IMR-90 (cell line): ENCODE results near the gene GSTA4. TPM values are rescaled to one million over a fixed set of nuclear protein-coding genes. Genes with fewer than 3 reads are reported as not detected.

ENCODE experiments used
- ATAC-seq: fragments of 200-7000 bp; cut with Tn5 transposase; 2 replicates; pipeline ENCODE4 v1.9.1; 2020; ENCODE audit warnings: low read depth, mild to moderate bottlenecking, moderate library complexity
- BruUV-seq: library from RNA; stranded (reverse); fragments of 400-500 nt; replicated peaks from 2 replicates; lab custom pipeline; 2021; lab: Mats Ljungman, UMichigan
- CTCF ChIA-PET: fragments of 300-600 bp; formaldehyde crosslinking; extraction: SDS; loops from one replicate; lab custom pipeline; 2021; ENCODE audit warnings: antibody characterized with exemption; lab: Yijun Ruan, JAX
- POLR2A ChIA-PET: fragments of 300-600 bp; sonication (Branson Sonifier 250); formaldehyde crosslinking; loops from one replicate; lab custom pipeline; 2022; ENCODE audit warnings: antibody characterized with exemption; ENCODE audit not compliant: unreplicated experiment; lab: Charles Lee
- DNase-seq: peaks from one replicate; pipeline ENCODE4 v3.0.0; 2013
- H2AFZ ChIP-seq: replicated peaks from 2 replicates; pipeline ENCODE3; 2013; ENCODE audit warnings: low read length, mild to moderate bottlenecking; ENCODE audit not compliant: poor library complexity
- H2AK5ac ChIP-seq: 2 replicates; pipeline ENCODE4 v1.6.1; 2013; ENCODE audit warnings: low read depth, low read length, inconsistent platforms
- H2AK9ac ChIP-seq: replicated peaks from 2 replicates; pipeline ENCODE3; 2013; ENCODE audit warnings: mild to moderate bottlenecking, low read depth, low read length, moderate library complexity; ENCODE audit not compliant: poor library complexity
- H2BK120ac ChIP-seq: 2 replicates; pipeline ENCODE4 v1.6.1; 2013; ENCODE audit warnings: low read depth, low read length, inconsistent platforms
- H2BK15ac ChIP-seq: 3 replicates; pipeline ENCODE4 v1.6.1; 2013; ENCODE audit warnings: low read depth, low read length, inconsistent platforms
- H2BK20ac ChIP-seq: 2 replicates; pipeline ENCODE4 v1.6.1; 2013; ENCODE audit warnings: low read depth, mild to moderate bottlenecking, inconsistent platforms, low read length, moderate library complexity
- H2BK5ac ChIP-seq: 2 replicates; pipeline ENCODE4 v1.6.1; 2013; ENCODE audit warnings: mild to moderate bottlenecking, low read depth, low read length, inconsistent platforms; ENCODE audit not compliant: poor library complexity, severe bottlenecking
- H3K14ac ChIP-seq: replicated peaks from 2 replicates; pipeline ENCODE4 v1.6.1; 2013; ENCODE audit warnings: low read depth, low read length, inconsistent platforms
- H3K18ac ChIP-seq: 2 replicates; pipeline ENCODE4 v1.6.1; 2013; ENCODE audit warnings: low read depth, low read length, control low read depth
- H3K23ac ChIP-seq: 2 replicates; pipeline ENCODE4 v1.6.1; 2013; ENCODE audit warnings: low read depth, low read length, inconsistent platforms
- H3K27ac ChIP-seq: 2 replicates; pipeline ENCODE4 v1.5.1; 2013; ENCODE audit warnings: mild to moderate bottlenecking, control low read depth, low read length; ENCODE audit not compliant: insufficient read depth
- H3K27me3 ChIP-seq: 2 replicates; pipeline ENCODE4 v1.6.1; 2013; ENCODE audit warnings: low read length; ENCODE audit not compliant: control insufficient read depth, insufficient read depth
- H3K36me3 ChIP-seq: 2 replicates; pipeline ENCODE4 v1.6.1; 2013; ENCODE audit warnings: low read length, mixed read lengths; ENCODE audit not compliant: control insufficient read depth, insufficient read depth
- H3K4ac ChIP-seq: 2 replicates; pipeline ENCODE4 v1.6.1; 2013; ENCODE audit warnings: low read depth, low read length, inconsistent platforms
- H3K4me1 ChIP-seq: 2 replicates; pipeline ENCODE4 v1.6.1; 2013; ENCODE audit warnings: low read length, mixed read lengths; ENCODE audit not compliant: control insufficient read depth, insufficient read depth
- H3K4me2 ChIP-seq: 2 replicates; pipeline ENCODE4 v1.6.1; 2013; ENCODE audit warnings: low read depth, mild to moderate bottlenecking, control low read depth, low read length, moderate library complexity
- H3K4me3 ChIP-seq: 2 replicates; pipeline ENCODE4 v1.5.1; 2013; ENCODE audit warnings: low read depth, mild to moderate bottlenecking, control low read depth, low read length, moderate library complexity; ENCODE audit not compliant: insufficient read depth
- H3K56ac ChIP-seq: 2 replicates; pipeline ENCODE4 v1.6.1; 2013; ENCODE audit warnings: low read length, inconsistent platforms; ENCODE audit not compliant: insufficient read depth; ENCODE audit errors: extremely low read depth
- H3K79me1 ChIP-seq, 2 experiments: 2 replicates each; pipeline ENCODE4 v1.6.1; 2013; ENCODE audit warnings: low read length in 2 of 2, inconsistent platforms in 1 of 2, low read depth in 1 of 2
- H3K9ac ChIP-seq: 2 replicates; pipeline ENCODE4 v1.6.1; 2013; ENCODE audit warnings: low read depth, low read length, control low read depth
- H3K9me1 ChIP-seq: 2 replicates; pipeline ENCODE4 v1.6.1; 2013; ENCODE audit warnings: low read length, inconsistent platforms; ENCODE audit not compliant: insufficient read depth
- H3K9me3 ChIP-seq: 2 replicates; pipeline ENCODE4 v1.6.1; 2013; ENCODE audit warnings: low read length; ENCODE audit not compliant: control insufficient read depth, insufficient read depth
- H4K20me1 ChIP-seq: 2 replicates; pipeline ENCODE4 v1.6.1; 2013; ENCODE audit warnings: low read length, inconsistent platforms; ENCODE audit not compliant: insufficient read depth
- H4K5ac ChIP-seq: 2 replicates; pipeline ENCODE4 v1.6.1; 2013; ENCODE audit warnings: mild to moderate bottlenecking, low read depth, low read length, control low read depth
- H4K8ac ChIP-seq, 2 experiments: 2 replicates each; pipeline ENCODE4 v1.6.1; 2013; ENCODE audit warnings: low read depth in 2 of 2, low read length in 2 of 2, control low read depth in 1 of 2, inconsistent platforms in 1 of 2
- H4K91ac ChIP-seq: 2 replicates; pipeline ENCODE4 v1.6.1; 2013; ENCODE audit warnings: low read depth, low read length, inconsistent platforms; ENCODE audit not compliant: insufficient read depth
- BHLHE40 ChIP-seq: fragments of 150-350 bp; IDR thresholded peaks from 2 replicates; pipeline ENCODE4 v1.6.1; 2016; ENCODE audit warnings: mild to moderate bottlenecking, low read depth, low read length
- CEBPB ChIP-seq: IDR thresholded peaks from 2 replicates; pipeline ENCODE4 v1.6.1; 2012; ENCODE audit warnings: low read depth, low read length, improper control_type of control experiment
- CHD1 ChIP-seq: IDR thresholded peaks from 2 replicates; pipeline ENCODE4 v1.6.1; 2012; ENCODE audit warnings: low read depth, low read length, improper control_type of control experiment
- CTCF ChIP-seq: conservative IDR thresholded peaks from 2 replicates; pipeline ENCODE4 v1.5.1; 2012; ENCODE audit warnings: mild to moderate bottlenecking, low read depth, low read length, improper control_type of control experiment
- FOS ChIP-seq: fragments of 150-350 bp; IDR thresholded peaks from 2 replicates; pipeline ENCODE4 v1.6.1; 2016; ENCODE audit warnings: low read depth, low read length
- MAFK ChIP-seq: IDR thresholded peaks from 2 replicates; pipeline ENCODE4 v1.6.1; 2012; ENCODE audit warnings: low read depth, low read length, improper control_type of control experiment
- MAZ ChIP-seq: IDR thresholded peaks from 2 replicates; pipeline ENCODE4 v1.6.1; 2012; ENCODE audit warnings: low read depth, mild to moderate bottlenecking, low read length, improper control_type of control experiment, moderate library complexity, borderline replicate concordance
- MXI1 ChIP-seq: IDR thresholded peaks from 2 replicates; pipeline ENCODE4 v1.6.1; 2012; ENCODE audit warnings: low read depth, mild to moderate bottlenecking, low read length, moderate library complexity, borderline replicate concordance
- NFE2L2 ChIP-seq: fragments of 150-350 bp; IDR thresholded peaks from 2 replicates; pipeline ENCODE4 v1.6.1; 2016; ENCODE audit warnings: low read depth, mild to moderate bottlenecking, low read length
- POLR2A ChIP-seq: IDR thresholded peaks from 2 replicates; pipeline ENCODE4 v1.6.1; 2012; ENCODE audit warnings: mild to moderate bottlenecking, low read depth, low read length
- RCOR1 ChIP-seq: IDR thresholded peaks from 2 replicates; pipeline ENCODE4 v1.6.1; 2012; ENCODE audit warnings: mild to moderate bottlenecking, low read length, improper control_type of control experiment; ENCODE audit not compliant: insufficient replicate concordance
- RFX5 ChIP-seq: IDR thresholded peaks from 2 replicates; pipeline ENCODE4 v1.8.0; 2012; ENCODE audit warnings: low read depth, mild to moderate bottlenecking, low read length, moderate library complexity
- SMC3 ChIP-seq: fragments of 150-350 bp; IDR thresholded peaks from 2 replicates; pipeline ENCODE4 v1.6.1; 2016; ENCODE audit warnings: low read depth, mild to moderate bottlenecking, antibody characterized with exemption, low read length, moderate library complexity
- USF2 ChIP-seq: fragments of 150-350 bp; IDR thresholded peaks from 2 replicates; pipeline ENCODE4 v1.6.1; 2017; ENCODE audit warnings: mild to moderate bottlenecking, antibody characterized with exemption, low read length, low read depth
- WGBS, 2 experiments: methylation state at CpG; one replicate each; pipeline versions ENCODE4 v1.1.5 to v1.1.7; 2013; ENCODE audit warnings: missing lambda C conversion rate in 2 of 2; ENCODE audit not compliant: insufficient read length in 1 of 2; ENCODE audit errors: extremely low coverage in 2 of 2; 5-methylcytosine and 5-hydroxymethylcytosine counted together
- dilution Hi-C: fragments of 300-500 bp; cut with HindIII; formaldehyde crosslinking; loops from one replicate; pipeline ENCODE4 v1.14.3; 2018; ENCODE audit warnings: low sequenced_read_pairs; ENCODE audit not compliant: unreplicated experiment
- in situ Hi-C: fragments of 300-500 bp; cut with MboI; formaldehyde crosslinking; loops from 3 replicates; pipeline ENCODE4 v1.14.3; 2019; ENCODE audit warnings: low sequenced_read_pairs, inconsistent platforms, mixed read lengths
- intact Hi-C: fragments of 100-400 bp; cut with micrococcal nuclease; formaldehyde crosslinking; loops from 2 replicates; pipeline ENCODE4 v1.10.0; 2022
- polyA plus RNA-seq, 3 experiments: library from polyadenylated mRNA; depleted of rRNA; stranded (reverse); fragments of >200 nt; gene quantifications; 2 replicates each; pipeline ENCODE4 v1.2.3, GENCODE V29; 2012; ENCODE audit warnings: low replicate concordance in 1 of 3
- total RNA-seq: library from RNA; depleted of rRNA; stranded (reverse); fragments of >200 nt; gene quantifications from 2 replicates; pipeline ENCODE4 v1.2.3, GENCODE V29; 2012

The GSTA4 gene
- total and polyA plus RNA-seq, 2 of the 4 experiments (the other 2 are of a cell fraction) = 26.9 to 35.6 TPM

- Histone ChIP-seq H3K79me1 (no peaks in the 10 kb centered on the region), H3K4me2 (no peak overlapping the region), H2AK5ac (no peak overlapping the region), H3K9me1 (no peaks in the 10 kb centered on the region), H3K4me3 (no peak overlapping the region), H3K27ac (no peak overlapping the region), H2BK120ac (no peak overlapping the region), H3K27me3 (peaks cover 13% of the 10 kb centered on the region), H4K8ac (no peak overlapping the region), H2AFZ (no peak overlapping the region), H3K14ac (no peak overlapping the region), H3K9me3 (no peaks in the 10 kb centered on the region), H3K36me3 (no peaks in the 10 kb centered on the region), H2BK15ac (no peak overlapping the region), H2AK9ac (no peak overlapping the region), H3K4me1 (no peaks in the 10 kb centered on the region), H2BK5ac (no peak overlapping the region), H3K18ac (no peak overlapping the region), H3K9ac (no peak overlapping the region), H3K23ac (no peak overlapping the region), H3K56ac (no peak overlapping the region; the same call in 1 of the 2 replicates), H4K91ac (no peak overlapping the region), H4K20me1 (no peaks in the 10 kb centered on the region), H4K5ac (no peak overlapping the region), H2BK20ac (no peak overlapping the region), H3K4ac (no peak overlapping the region)
- CTCF ChIA-PET = interaction anchor here (0.6 kb wide), 1 partner anchor 13 kb away, joined by 3 read pairs; no protein-coding TSS in a partner anchor
- no peak for TF ChIP-seq MAFK
- no peak for TF ChIP-seq CTCF
- no peak for TF ChIP-seq MAZ
- no peak for TF ChIP-seq RCOR1
- no peak for TF ChIP-seq POLR2A
- no peak for TF ChIP-seq NFE2L2
- TF ChIP-seq RFX5 = no peak
- no peak for TF ChIP-seq BHLHE40
- TF ChIP-seq SMC3 = no peak
- TF ChIP-seq CHD1 = no peak
- no peak for TF ChIP-seq MXI1
- TF ChIP-seq FOS = no peak
- no peak for TF ChIP-seq USF2
- TF ChIP-seq CEBPB = no peak
- dilution Hi-C loops = no loop called here
- WGBS, 2 experiments = 100% methylated on average over 2 of the region's 7 CpGs; no CpG with 5 or more reads in 1 of the 2 experiments
- POLR2A ChIA-PET = no interaction called here
- no TSS peak for BruUV-seq
- DNase-seq = no peak
- in situ Hi-C loops = no loop called here
- intact Hi-C loops = no loop called here
- no peak for ATAC-seq
Observed at GRCh38 chr6:52955871-52956270, 39.2 kb downstream of the GSTA4 start.
